Mesenteric fat pad (tissue), 1 donor: ENCODE results near the gene PLTP. TPM values are rescaled to one million over a fixed set of nuclear protein-coding genes. Genes with fewer than 3 reads are reported as not detected.
"Not testable (repeated sequence)": the region's sequence is repeated elsewhere in the genome, so short reads cannot be mapped to it uniquely, and the experiment has no call there.

Experiments
- DNase-seq: peaks from one replicate; pipeline ENCODE4 v3.0.0-alpha.2; 2020; ENCODE audit warnings: low spot score
- total RNA-seq: library from RNA; stranded (reverse); fragmentation: NEBNext Ultra II Directional; extraction: Animal tissue kit (Norgen Biotek cat#: 25700); gene quantifications from one replicate; pipeline ENCODE4 v1.2.1, GENCODE V29; 2021
- donor health status: DM: yes; HTN: yes; CAD: no.

PLTP gene
- total RNA-seq, 1 donor from 2014 or later: 373 TPM

DNA sequence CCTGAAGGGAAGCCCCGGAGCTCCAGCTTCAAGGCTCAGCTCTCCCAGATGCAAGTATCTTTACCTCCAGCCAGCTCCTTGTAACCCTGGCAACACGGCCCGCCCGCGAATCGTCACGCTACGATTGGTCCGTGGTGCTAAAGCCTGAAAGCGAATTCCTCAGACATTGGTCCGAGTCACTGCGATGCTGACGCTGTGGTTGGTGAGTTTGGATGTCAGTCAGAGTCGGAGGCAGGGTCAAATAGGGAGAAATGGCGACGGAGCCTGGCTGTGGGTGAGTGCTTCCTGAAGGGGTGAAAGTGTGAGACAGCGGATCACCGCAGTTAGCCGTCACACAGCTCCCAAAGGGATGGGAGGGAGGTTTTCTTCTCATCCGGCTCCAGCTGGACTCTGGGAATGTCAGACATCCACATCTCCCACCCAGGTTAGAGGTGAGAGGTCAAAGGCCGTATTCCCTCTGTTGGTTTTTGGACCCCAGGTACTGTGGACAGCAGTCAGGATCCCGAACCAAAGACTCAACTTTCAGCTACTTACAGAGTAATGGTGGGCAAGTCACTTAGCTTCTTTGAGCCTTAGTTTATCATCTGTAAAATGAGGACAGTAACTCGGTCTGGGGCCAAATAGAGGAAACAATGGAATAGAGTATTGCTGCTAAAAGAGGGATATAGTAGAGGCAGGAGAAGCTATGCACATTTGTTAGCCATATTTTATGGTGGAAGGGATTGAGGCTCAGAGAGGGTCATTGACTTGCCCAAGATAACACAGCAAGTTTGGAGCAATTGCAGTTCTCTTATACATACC, 30.8 kb downstream of the PLTP start, which contains the start of gene ZSWIM1:
Gene ZSWIM1, plus strand, starts transcription at position 240 of the 801 bp plus-strand sequence. CDS start 1,366 bp downstream, outside the sequence.
- peak; percentile 99 for DNase-seq

GRCh38 chr20:45878076-45878761, 33.7 kb downstream of the PLTP start:
- DNase-seq: no peak

DNA sequence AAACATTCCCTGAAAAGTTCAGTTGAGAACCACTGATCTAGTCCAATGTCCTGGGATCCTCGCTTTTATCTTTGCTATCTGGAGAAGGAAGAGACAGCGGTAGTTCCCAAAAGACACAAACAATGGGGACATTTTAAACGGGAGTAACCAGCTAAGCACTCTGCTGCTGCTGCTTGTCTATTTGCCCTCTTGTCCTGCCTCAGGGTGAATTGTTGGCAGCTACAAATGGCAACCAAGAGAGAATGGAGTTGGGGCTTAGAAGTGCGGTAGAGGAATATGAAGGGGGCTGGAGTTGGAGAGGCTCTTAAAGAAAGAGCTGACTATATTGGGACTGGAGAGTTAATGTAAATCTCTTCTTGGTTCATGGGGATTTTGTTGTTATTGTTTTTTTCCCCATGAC, 37.4 kb downstream of the PLTP start:
- no peak for DNase-seq

DNA sequence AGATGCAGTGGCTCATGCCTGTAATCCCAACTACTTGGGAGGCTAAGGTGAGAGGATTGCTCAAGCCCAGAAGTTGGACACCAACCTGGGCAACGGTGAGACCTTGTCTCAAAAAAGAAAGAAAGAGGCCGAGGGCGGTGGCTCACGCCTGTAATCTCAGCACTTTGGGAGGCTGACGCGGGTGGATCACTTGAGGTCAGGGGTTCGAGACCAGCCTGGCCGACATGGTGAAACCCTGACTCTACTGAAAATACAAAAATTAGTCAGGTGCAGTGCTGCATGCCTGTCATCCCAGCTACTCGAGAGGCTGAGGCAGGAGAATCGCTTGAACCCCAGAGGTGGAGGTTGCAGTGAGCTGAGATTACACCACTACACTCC, 37.9 kb downstream of the PLTP start:
- DNase-seq: not testable (repeated sequence)

DNA sequence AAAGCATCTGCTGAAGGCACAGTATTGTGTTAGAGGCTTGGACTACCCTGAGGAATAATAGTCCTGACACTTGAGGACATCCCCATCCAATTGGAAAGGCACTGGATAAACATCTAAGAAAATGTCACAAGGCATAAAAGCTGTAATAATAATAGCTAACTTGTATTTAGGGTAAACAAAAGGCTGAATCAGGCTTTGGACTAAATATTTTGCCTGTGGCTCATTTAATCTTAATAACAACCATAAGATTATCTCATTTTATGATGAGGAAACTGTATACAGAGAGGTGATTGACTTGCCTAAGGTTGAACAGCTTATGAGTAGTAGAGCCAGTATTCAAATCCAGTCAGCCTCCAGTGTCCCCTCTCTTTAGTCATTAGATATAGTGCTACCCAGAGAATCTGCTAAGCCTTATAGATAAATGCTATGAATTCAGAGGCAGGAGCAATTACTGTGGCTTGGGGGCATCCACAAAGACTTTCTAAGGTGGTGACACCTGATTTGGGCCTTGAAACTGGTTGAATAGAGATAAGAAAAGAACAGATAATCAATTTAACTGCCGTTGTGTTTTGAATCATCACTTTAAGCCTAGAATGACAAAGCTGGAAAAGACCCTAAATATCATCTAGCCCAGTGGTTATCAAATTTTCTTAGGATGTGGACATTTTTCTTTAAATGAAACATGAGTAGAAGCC, 38.4 kb downstream of the PLTP start:
- no peak for DNase-seq

DNA sequence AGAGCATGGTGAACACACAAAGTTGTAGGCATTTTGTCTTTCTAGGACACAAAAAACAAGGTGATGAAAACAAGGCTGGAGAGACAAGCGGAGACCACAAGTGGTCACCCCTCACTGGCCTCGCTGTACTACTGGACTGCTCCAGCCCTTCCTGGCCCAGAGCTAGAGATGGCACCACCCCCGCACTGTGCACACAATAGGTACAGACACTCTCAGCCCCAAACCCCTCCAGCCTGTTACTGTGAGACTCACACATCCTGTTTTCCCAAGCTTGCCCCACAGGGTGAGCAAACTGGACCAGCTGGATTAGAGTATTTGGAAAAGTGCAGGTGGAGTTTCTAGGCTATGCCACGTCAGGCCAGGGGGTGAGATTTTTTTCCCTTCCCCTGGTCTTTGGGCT, 39.3 kb downstream of the PLTP start:
- no peak for DNase-seq

- DNase-seq: no peak
These were observed 44.2 kb downstream of the PLTP start for GRCh38 chr20:45867819-45868176.

DNA sequence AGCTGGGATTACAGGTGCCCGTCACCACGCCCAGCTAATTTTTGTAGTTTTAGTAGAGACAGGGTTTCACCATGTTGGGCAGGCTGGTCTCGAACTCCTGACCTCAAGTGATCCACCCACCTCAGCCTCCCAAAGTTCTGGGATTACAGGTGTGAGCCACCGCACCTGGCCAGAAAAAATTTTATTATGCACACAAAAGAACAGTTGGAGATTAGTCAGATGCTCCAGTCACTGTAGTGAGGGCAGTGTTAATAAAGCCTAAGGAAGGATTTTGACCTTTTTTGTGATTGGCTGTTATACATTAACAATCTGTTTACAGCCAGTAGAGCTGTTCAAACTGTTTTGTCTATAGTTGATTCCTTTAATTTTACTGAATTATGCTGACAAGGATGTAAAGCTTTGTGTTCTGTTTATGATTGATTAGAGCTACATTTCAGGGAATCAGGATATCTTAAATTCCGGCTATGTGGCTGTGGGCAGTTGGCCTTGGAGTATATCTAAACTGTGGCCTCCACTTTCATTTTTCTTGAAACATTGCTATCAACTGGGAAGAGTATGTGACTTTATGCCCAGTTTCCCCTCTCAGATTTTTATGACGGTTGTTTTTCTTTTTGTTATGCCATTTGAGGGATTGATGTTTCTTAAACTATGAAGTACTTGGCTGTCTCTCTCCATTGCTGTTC, 44.7 kb downstream of the PLTP start:
- DNase-seq: no peak

DNA sequence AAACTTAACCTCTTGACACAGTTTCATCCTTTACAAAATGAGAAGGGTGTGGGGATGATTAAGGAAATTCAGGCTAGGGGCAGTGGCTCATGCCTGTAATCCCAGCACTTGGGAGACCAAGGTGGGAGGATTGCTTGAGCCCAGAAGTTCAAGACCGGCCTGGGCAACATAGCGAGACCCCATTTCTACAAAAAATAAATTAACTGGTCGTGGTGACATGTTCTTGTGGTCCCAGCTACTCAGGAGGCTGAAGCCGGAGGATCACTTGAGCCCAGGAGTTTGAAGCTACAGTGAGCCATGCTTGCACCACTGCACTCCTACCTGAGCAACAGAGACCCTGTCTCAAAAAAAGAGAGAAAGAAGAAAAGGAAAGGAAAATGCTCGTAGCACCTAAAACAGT, 45.5 kb downstream of the PLTP start:
- DNase-seq: no peak

DNA sequence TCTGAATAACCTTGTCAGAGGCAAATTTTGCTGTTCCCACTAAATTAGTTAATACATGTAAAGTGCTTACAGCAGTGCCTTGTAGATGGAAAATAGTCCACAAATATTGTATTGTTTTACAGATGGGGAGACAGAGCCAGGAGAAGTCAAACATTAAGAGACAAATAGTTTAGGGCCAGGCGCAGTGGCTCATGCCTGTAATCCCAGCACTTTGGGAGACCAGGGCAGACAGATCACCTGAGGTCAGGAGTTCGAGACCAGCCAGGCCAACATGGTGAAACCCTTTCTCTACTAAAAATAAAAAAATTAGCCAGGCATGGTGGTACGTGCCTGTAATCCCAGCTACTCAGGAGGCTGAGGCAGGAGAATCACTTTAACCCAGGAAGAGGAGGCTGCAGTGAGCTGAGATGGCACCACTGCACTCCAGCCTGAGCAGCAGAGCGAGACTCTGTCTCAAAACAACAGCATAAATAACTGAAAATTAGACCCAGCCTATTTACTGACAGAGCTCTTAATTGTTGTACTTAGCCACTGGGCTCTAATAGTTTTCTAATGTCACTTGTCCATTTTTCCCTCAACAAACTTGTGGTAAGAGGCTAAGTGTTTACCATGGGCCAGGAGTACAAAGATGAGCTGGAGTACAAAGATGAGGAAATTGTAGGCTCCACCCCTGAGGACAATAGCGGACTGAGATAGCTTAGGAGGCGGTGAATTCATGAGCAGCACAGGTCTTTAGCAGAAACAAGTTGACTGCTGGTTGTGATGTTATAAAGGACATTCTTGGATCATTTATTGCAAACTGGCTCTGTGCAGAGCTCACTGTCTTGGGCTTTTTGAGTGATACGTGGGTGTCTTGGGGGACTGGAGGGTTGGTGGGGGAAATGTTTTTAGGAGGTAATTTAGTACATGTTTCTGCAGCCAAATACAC, 48.1 kb downstream of the PLTP start:
- DNase-seq: no peak

- DNase-seq: no peak
These were observed 50.5 kb downstream of the PLTP start for GRCh38 chr20:45861221-45862075.

DNA sequence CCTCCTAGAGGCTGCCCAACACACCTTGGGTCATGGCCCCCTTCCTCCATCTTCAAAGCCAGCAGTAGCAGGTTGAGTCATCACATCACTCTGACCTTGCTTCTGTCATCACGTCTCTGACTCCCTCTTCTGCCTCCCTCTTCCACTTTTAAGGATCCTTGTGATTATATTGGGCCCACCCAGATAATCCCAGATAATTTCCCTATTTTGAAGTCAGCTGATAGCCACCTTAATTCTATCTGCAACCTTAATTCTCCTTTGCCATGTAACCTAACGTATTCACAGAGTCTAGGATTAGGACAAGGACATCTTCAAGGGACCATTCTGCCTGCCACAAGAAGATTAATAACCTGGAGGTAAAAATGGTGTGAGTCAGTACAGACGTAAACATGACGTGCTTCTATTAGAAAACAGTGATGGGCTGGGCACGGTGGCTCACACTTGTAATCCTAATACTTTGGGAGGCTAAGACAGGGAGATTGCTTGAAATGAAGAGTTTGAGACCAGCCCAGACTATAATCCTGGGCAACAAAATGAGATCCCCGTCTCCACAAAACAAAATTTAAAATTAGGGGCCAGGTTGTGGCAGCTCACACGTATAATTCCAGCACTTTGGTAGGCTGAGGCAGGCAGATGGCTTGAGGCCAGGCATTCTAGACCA, 51.3 kb downstream of the PLTP start:
- DNase-seq: no peak

GRCh38 chr20:45859916-45860315, 52.0 kb downstream of the PLTP start:
- DNase-seq: no peak

DNA sequence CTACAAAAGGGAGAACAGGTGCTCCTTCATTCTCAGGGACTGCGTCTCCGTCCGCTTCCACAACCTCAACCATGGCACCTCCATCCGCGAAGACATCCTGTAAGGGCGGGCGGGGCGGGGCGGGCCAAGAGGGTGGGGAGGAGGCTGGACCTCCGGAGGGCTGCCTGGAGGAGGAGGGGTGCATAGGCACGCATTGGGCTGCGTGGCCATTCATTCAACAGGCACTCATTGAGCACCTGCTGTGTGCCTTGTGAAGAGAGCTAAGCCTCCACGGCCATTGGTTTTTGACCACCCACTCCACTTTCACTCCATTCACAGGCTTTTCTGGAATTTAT, 54.1 kb downstream of the PLTP start:
- DNase-seq: no peak

DNA sequence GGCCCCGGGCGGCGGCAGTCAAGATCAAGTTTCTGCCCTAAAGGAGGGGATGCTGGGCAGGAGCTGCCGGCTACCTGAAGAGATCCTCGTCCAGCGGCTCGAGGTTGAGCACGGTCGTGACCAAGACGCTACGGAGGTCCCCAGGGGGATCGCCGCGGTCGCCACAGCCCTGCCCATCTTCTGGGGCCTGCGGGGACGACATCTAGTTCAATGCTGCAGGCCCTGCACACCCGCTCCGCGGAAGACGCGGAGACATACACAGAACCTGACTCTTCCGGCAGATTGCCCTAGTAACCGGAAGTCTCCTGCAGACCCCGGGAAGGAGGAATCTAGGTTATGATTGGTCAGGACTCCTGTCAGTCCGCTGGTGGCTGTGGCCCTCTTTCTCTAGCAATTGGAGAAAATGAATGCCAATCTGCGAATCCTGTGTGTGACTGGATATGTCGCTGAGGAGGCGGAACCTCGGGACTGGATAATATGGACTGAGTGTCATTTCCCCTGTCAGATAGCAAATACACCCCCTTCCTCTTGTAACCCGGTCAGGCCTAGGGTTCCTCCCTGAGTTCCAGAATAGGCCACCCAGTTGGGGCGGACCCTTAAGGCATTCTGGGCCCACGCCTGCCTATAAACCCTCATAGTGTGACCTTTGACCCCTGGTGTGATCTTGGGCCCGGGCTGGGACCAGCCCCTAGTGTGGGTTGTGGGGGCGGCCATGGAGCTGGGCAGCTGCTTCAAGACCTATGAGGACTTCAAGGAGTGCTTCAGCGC, 54.7 kb downstream of the PLTP start, which contains the start of the genes ACOT8 and ZSWIM3:
Gene ACOT8, minus strand, starts transcription at position 279 of the 768 bp plus-strand sequence. Its CDS starts 77 bp downstream, at position 202.
Gene ZSWIM3, plus strand, starts transcription at position 501 of the 768 bp plus-strand sequence. Its CDS starts 212 bp downstream, at position 713.
- DNase-seq: peak; percentile 93

GRCh38 chr20:45853484-45853883, 58.5 kb downstream of the PLTP start:
- no peak for DNase-seq

DNA sequence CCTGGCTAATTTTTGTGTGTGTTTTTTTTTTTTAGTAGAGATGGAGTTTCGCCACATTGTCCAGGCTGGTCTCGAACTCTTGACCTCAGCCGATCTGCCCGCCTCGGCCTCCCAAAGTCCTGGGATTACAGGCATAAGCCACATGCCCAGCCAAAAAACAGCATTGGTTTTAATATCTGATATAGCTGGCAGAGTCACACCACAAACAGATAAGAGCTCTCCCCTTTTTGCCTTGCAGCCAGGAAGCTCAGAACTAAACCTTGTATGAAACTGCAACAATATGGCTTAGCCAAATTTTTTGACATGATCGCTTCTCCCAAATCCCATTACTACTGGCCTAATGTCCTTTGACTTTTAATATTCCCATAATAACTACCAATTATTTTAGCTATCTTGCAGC, 59.6 kb downstream of the PLTP start:
- no peak for DNase-seq

DNA sequence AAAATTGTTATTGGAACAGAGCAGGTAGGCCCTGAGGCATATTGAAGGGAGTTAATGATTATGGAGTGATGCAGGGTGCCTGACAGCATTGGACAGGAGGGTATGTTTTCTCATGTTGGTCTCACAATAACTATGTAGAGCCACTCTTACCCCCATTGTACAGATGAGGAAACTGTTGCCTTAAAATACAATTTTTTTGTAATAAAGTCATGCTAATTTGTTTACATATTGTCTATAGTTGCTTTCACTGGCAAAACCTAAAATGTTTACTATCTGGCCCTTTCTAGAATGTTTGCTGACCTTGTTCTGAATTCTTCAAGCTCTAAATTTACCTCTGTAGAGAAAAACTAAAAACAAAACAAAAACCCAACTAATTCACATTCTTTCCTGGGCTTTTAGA, 60.5 kb downstream of the PLTP start:
- DNase-seq: no peak
